ENCODE measurements around the gene LGR4.

LGR4 gene

DNA sequence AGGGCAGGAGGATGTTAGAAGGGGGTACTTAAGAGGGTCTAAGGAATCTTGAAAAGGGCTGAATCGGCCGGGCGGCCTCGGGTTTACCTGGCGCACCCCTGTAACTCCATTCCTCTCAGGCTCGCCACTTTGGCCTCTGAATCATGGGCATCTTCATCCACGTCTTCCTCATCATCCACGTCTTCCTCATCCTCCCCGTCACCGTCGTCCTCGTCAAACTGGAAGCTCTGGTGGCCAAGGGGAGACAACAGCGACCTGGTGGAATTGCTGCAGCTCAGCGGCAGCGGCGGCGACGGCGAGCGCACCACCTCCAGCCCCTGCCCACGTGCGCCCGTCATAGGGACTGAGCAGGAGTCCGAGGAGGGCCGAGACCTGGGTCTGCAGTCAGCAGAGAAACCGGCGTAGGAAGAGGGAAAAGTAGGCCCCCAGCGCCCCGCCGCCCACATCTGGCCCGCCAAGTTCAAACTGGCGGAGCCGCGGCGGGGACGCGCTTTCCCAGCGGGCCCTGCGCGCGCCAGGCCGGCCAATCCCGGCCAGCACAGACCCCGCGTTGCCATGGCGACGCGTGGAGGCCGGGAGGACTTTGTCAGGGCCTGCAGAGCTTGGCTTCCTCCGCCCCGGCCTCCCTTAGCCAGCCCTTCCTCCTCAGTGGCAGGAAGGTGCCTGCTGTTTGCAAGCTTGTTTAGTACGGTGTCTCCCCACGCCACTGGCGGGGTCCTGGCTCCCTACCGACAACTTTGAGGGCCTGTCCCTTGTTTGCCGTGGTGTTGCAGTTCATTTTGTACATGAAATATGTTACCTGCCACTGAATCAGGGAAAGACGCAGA, 109.6 kb downstream of the LGR4 start, which contains the start of gene CCDC34:
Gene CCDC34 (minus strand): TSS at position 467 of the 827 bp plus-strand sequence. CDS start 21 bp downstream, at position 446.
- H3K4me3 ChIP-seq (ENCODE audit: low read depth, low read length): peak within 1 kb of the TSS; percentile 84
- TF ChIP-seq, protein P1, sequence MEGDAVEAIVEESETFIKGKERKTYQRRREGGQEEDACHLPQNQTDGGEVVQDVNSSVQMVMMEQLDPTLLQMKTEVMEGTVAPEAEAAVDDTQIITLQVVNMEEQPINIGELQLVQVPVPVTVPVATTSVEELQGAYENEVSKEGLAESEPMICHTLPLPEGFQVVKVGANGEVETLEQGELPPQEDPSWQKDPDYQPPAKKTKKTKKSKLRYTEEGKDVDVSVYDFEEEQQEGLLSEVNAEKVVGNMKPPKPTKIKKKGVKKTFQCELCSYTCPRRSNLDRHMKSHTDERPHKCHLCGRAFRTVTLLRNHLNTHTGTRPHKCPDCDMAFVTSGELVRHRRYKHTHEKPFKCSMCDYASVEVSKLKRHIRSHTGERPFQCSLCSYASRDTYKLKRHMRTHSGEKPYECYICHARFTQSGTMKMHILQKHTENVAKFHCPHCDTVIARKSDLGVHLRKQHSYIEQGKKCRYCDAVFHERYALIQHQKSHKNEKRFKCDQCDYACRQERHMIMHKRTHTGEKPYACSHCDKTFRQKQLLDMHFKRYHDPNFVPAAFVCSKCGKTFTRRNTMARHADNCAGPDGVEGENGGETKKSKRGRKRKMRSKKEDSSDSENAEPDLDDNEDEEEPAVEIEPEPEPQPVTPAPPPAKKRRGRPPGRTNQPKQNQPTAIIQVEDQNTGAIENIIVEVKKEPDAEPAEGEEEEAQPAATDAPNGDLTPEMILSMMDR (IDR thresholded peaks at IDR 0.05; ENCODE audit: low read depth, low read length): no peak

- TF ChIP-seq, protein P1 (IDR thresholded peaks at IDR 0.05; ENCODE audit: low read depth, low read length): no peak
- H3K4me3 ChIP-seq (ENCODE audit: low read depth, low read length): peak overlapping the region; percentile 84
These were observed 110.8 kb downstream of the LGR4 start for GRCh38 chr11:27361649-27362431.

GRCh38 chr11:27358296-27358695, 114.3 kb downstream of the LGR4 start:
- TF ChIP-seq, protein P1 (IDR thresholded peaks at IDR 0.05; ENCODE audit: low read depth, low read length): no peak
- no peak overlapping the region for H3K4me3 ChIP-seq (ENCODE audit: low read depth, low read length)

DNA sequence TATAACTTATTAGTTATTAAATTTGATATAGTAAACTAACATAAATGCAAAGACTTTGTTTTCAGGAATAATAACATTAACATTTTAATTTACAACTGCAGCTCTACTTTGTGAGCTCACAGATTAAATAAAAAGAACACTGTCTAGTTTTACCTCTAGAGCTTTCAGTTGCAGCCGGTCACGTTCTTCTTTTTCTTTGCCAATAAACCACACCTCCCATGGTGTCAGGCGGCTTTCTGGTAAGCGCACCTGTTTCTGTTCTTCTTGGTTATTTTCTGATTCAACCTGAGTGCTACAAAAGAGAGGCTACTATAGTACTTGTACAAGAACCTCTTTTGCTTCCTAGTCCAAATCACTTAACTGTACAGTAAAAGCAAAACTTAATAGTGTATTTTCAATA, 115.3 kb downstream of the LGR4 start:
- TF ChIP-seq, protein P1 (IDR thresholded peaks at IDR 0.05; ENCODE audit: low read depth, low read length): no peak
- H3K4me3 ChIP-seq (ENCODE audit: low read depth, low read length): no peak overlapping the region

GRCh38 chr11:27356624-27357222, 115.9 kb downstream of the LGR4 start:
- TF ChIP-seq, protein P1 (IDR thresholded peaks at IDR 0.05; ENCODE audit: low read depth, low read length): no peak
- no peak overlapping the region for H3K4me3 ChIP-seq (ENCODE audit: low read depth, low read length)

- no peak overlapping the region for H3K4me3 ChIP-seq (ENCODE audit: low read depth, low read length)
- TF ChIP-seq, protein P1 (IDR thresholded peaks at IDR 0.05; ENCODE audit: low read depth, low read length): no peak
These were observed 117.0 kb downstream of the LGR4 start for GRCh38 chr11:27355575-27356104.

All from WI38 (cell line).